Lung (tissue), 12 donors: ENCODE measurements around the gene PHF1. TPM values are rescaled to one million over a fixed set of nuclear protein-coding genes. Genes with fewer than 3 reads are reported as not detected.

ENCODE experiments used
- ATAC-seq: fragments of 200-7000 bp; cut with Tn5 transposase; one replicate; pipeline ENCODE4 v1.9.1; 2020; ENCODE audit warnings: moderate number of reproducible peaks; ENCODE audit not compliant: insufficient read depth, low FRiP score
- DNase-seq, 3 donors: peaks; one replicate each; pipeline ENCODE4 v3.0.0-alpha.2; 2013 to 2017
- H3K27ac ChIP-seq, 2 donors: one replicate each; pipeline ENCODE4 v1.5.1; 2013; ENCODE audit warnings: mild to moderate bottlenecking in 2 of 2, moderate library complexity in 2 of 2, control low read depth in 1 of 2, inconsistent platforms in 1 of 2, low read depth in 1 of 2, low read length in 1 of 2
- H3K27me3 ChIP-seq, 3 donors: one replicate each; pipeline ENCODE4 v1.5.1; 2013; ENCODE audit warnings: low read length in 2 of 3; ENCODE audit not compliant: control insufficient read depth in 3 of 3, insufficient read depth in 3 of 3
- H3K36me3 ChIP-seq, 4 donors: one replicate each; pipeline ENCODE4 v1.5.1; 2013; ENCODE audit warnings: low read length in 4 of 4, mild to moderate bottlenecking in 1 of 4, moderate library complexity in 1 of 4; ENCODE audit not compliant: control insufficient read depth in 4 of 4, insufficient read depth in 4 of 4
- H3K4me1 ChIP-seq, 5 donors: one replicate each; pipeline ENCODE4 v1.5.1; 2013; ENCODE audit warnings: low read length in 5 of 5, mild to moderate bottlenecking in 2 of 5, moderate library complexity in 1 of 5; ENCODE audit not compliant: control insufficient read depth in 5 of 5, insufficient read depth in 5 of 5
- H3K4me3 ChIP-seq: one replicate; pipeline ENCODE4 v1.5.1; 2013; ENCODE audit warnings: mild to moderate bottlenecking, control low read depth, moderate library complexity
- H3K9ac ChIP-seq, 2 donors: one replicate each; pipeline ENCODE4 v1.5.1; 2013; ENCODE audit warnings: low read length in 2 of 2, control low read depth in 1 of 2; ENCODE audit not compliant: insufficient read depth in 1 of 2
- H3K9me3 ChIP-seq, 4 donors: one replicate each; pipeline ENCODE4 v1.5.1; 2013; ENCODE audit warnings: low read length in 3 of 4, mild to moderate bottlenecking in 1 of 4, moderate library complexity in 1 of 4; ENCODE audit not compliant: control insufficient read depth in 4 of 4, insufficient read depth in 3 of 4
- WGBS, 2 donors: extraction: QIAGEN DNeasy Blood & Tissue Kit; methylation state at CpG; one replicate each; pipeline ENCODE4 v1.1.7; 2013; 5-methylcytosine and 5-hydroxymethylcytosine counted together
- polyA plus RNA-seq, 2 donors: library from polyadenylated mRNA; stranded (reverse); fragments of 200-250 nt; gene quantifications; one replicate each; pipeline ENCODE4 v1.2.1, GENCODE V29; 2013
- total RNA-seq, 2 donors: library from RNA; depleted of rRNA in 1 of 2; stranded (reverse); fragments of >200 nt in 1 of 2; gene quantifications; one replicate each; pipeline ENCODE4 v1.2.1, GENCODE V29; 2014 to 2021
- TF ChIP-seq, protein P1 (sequence below): IDR thresholded peaks from 2 replicates; pipeline ENCODE4 v1.5.1; 2012; ENCODE audit warnings: mild to moderate bottlenecking; ENCODE audit errors: control extremely low read depth, extremely low read depth
- donor health status: control.
- donor health status: control.
- donor health status: Bipolar disorder and iron deficiency.
- donor health status: healthy.
- donor health status: DM: yes; HTN: yes; CAD: no.

Gene PHF1
- total and polyA plus RNA-seq, 4 donors: 30.9 to 121 (median 45.1) TPM

DNA sequence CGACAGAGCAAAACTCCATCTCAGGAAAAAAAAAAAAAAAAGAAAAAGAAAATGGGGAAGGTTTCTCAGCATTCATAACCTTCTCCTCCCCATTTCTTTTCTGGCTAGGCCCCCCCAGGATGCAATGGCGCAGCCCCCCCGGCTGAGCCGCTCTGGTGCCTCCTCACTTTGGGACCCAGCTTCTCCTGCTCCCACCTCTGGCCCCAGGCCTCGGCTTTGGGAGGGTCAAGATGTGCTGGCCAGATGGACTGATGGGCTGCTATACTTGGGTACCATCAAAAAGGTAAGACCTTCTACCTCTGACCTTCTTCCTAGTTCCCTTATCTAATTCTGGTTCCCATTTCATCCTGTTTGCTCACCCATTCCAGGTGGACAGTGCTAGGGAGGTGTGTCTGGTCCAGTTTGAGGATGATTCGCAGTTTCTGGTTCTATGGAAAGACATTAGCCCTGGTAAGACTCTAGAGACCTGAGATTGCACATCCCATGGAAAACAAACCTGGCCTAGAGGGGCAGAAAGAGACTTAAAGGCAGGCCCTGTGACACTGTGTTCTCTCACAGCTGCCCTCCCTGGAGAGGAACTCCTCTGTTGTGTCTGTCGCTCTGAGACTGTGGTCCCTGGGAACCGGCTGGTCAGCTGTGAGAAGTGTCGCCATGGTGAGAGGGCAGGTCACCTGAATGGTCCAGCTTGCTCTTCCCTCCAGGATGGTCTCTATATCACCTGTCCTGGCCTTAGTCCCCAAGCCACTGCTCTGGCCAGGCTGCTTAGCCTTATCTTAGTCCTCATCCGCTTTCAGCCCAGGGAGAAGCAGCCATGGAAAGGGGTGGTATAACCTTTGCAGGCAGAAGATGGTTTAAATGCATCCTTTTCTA is 1.6 kb downstream of the PHF1 start:
- Histone ChIP-seq H3K4me1 (peaks cover 3 to 32% (median 9%) of the 10 kb centered on the region in 5 donors), H3K9me3 (no peaks in the 10 kb centered on the region), H3K27me3 (no peaks in the 10 kb centered on the region), H3K36me3 (peaks cover 4 to 32% (median 19%) of the 10 kb centered on the region in 4 donors), H3K27ac (peak overlapping the region in 1 of 2 donors; percentile 3), H3K9ac (no peak overlapping the region), H3K4me3 (no peak overlapping the region)
- TF ChIP-seq, protein P1, sequence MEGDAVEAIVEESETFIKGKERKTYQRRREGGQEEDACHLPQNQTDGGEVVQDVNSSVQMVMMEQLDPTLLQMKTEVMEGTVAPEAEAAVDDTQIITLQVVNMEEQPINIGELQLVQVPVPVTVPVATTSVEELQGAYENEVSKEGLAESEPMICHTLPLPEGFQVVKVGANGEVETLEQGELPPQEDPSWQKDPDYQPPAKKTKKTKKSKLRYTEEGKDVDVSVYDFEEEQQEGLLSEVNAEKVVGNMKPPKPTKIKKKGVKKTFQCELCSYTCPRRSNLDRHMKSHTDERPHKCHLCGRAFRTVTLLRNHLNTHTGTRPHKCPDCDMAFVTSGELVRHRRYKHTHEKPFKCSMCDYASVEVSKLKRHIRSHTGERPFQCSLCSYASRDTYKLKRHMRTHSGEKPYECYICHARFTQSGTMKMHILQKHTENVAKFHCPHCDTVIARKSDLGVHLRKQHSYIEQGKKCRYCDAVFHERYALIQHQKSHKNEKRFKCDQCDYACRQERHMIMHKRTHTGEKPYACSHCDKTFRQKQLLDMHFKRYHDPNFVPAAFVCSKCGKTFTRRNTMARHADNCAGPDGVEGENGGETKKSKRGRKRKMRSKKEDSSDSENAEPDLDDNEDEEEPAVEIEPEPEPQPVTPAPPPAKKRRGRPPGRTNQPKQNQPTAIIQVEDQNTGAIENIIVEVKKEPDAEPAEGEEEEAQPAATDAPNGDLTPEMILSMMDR: no peak
- WGBS, 2 donors: 91 to 94% methylated on average over 10 of the region's 10 CpGs
- ATAC-seq (no peak), DNase-seq (no peak)

DNA sequence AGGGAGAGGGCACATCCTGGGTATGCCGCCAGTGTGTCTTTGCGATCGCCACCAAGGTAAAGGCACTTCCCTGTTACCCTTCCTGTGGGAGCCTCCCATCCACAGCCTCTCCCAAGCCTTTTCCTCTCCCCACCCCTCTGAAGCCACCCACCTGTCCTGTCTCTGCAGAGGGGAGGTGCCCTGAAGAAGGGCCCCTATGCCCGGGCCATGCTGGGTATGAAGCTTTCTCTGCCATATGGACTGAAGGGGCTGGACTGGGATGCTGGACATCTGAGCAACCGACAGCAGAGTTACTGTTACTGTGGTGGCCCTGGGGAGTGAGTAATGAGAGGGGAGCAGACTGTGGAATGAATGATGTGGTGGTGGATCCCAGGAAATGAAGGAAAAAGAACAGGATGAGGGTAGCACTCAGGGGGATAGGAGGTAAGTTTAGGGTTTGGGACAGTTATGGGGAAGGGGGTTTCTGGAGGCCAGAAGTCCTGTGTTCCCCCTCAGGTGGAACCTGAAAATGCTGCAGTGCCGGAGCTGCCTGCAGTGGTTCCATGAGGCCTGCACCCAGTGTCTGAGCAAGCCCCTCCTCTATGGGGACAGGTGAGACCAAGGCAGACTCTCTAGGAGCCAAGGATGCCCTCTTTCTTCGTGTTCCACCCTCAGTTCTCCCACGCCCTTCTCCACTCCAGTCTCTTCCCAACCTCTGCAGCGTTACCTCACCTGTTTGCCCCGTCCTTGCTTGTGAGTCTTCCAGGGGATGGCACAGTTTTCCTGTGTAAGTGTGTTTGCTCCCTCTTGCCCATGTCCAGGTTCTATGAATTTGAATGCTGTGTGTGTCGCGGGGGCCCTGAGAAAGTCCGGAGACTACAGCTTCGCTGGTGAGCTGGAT is 2.7 kb downstream of the PHF1 start:
- TF ChIP-seq, protein P1: no peak
- H3K27ac ChIP-seq: no peak overlapping the region
- no peak overlapping the region for H3K4me3 ChIP-seq
- H3K36me3 ChIP-seq: peaks cover 4 to 32% (median 16%) of the 10 kb centered on the region in 4 donors
- DNase-seq (no peak), ATAC-seq (no peak)
- H3K27me3 ChIP-seq: no peaks in the 10 kb centered on the region
- no peak overlapping the region for H3K9ac ChIP-seq
- H3K4me1 ChIP-seq: peaks cover 4 to 34% (median 11%) of the 10 kb centered on the region in 5 donors
- WGBS, 2 donors: 88 to 91% methylated on average over 14 of the region's 14 CpGs
- no peaks in the 10 kb centered on the region for H3K9me3 ChIP-seq

DNA sequence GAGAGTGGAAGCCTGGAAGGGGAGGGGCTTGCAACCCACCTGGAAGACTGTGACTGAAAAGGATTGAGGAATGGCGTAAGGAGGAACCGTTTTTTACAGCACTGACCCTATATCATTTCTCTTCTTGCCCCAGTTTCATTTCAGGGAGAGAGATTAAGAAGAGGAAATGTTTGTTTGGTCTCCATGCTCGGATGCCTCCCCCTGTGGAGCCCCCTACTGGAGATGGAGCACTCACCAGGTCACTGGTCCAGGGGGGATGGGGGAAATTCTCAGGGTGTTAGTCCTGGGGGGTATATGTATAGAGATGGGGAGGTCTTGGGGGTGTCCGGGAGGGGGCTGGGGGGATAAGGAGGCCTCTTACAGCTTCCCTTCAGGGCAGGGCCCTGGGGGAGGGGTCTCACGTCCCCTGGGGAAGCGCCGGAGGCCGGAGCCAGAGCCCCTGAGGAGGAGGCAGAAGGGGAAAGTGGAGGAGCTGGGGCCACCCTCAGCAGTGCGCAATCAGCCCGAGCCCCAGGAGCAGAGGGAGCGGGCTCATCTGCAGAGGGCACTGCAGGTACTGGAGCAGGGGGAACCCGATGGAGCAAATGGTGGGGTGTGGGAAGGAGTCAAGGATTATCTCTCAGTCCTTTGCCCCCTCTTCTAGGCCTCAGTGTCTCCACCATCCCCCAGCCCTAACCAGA is 3.9 kb downstream of the PHF1 start:
- 73 to 74% methylated on average over 12 of the region's 12 CpGs for WGBS, 2 donors
- Histone ChIP-seq H3K36me3 (peaks cover 4 to 32% (median 16%) of the 10 kb centered on the region in 4 donors), H3K9ac (no peak overlapping the region), H3K4me1 (peaks cover 7 to 46% (median 15%) of the 10 kb centered on the region in 5 donors), H3K4me3 (no peak overlapping the region), H3K27ac (no peak overlapping the region), H3K27me3 (no peaks in the 10 kb centered on the region), H3K9me3 (no peaks in the 10 kb centered on the region)
- TF ChIP-seq, protein P1: no peak
- no peak for DNase-seq
- ATAC-seq: no peak
